ENCODE measurements around the gene PRKCA. TPM values are rescaled to one million over a fixed set of nuclear protein-coding genes. Genes with fewer than 3 reads are reported as not detected.
A peak's percentile ranks its signal among the peaks of the same experiment; 100 is the strongest.

PRKCA gene
- total and polyA plus RNA-seq, 9 of the 15 experiments (the other 6 are each of a cell fraction or from before 2014, with no cell fraction given), result 3.2 to 33.0 (median 17.8) TPM

DNA sequence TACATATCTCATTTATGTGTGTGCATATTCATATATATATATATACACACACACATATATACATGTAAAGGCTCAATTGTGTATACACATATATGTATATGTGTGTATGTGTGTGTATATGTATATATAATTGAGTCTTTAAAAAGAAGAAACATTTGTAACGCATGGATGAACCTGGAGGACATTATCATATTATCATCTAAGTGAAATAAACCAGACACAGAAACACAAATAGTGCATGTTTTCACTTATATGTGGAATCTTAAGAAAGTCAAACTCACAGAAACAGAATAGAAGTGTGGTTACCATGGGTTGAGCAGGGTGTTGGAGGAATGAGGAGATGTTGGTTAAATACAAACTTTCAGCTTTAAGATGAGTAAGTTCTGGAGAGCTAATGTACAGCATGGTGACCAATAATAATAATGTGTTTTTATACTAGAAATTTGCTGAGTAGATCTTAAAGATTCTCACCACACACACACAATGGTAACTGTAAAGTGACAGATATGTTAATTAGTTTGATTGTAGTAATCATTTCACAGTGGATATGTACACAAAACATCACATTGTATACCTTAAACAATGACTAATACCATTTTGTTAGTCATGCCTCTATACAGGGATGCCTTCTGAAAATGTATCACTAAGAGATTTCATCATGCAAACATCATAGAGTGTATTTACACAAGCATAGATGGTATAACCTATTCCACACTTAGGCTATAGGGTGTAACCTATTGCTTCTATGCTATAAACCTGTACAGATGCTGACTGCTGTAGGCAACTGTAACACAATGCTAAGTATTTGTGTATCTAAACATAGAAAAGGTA lies 399.9 kb downstream of the PRKCA start:
- WGBS (ENCODE audit: insufficient coverage, low coverage, missing lambda C conversion rate), result 100% methylated on average over 1 of the region's 1 CpG
- Histone ChIP-seq H3K4me3 (no peak overlapping the region), H3K36me3 (ENCODE audit: control insufficient read depth, insufficient read depth, low read length) (peaks cover 2% of the 10 kb centered on the region; the same call in 2 of the 3 replicates), H3K9me1 (ENCODE audit: control insufficient read depth, insufficient read depth, low read length) (no peaks in the 10 kb centered on the region), H3K27ac (ENCODE audit: extremely low read depth, low read depth, low read length) (no peak overlapping the region), H2AFZ (ENCODE audit: low read depth, low read length) (no peak overlapping the region), H3K79me2 (ENCODE audit: control insufficient read depth, insufficient read depth, low read length) (no peaks in the 10 kb centered on the region), H3K27me3 (ENCODE audit: control insufficient read depth in 2 of 2, insufficient read depth in 2 of 2, low read length in 2 of 2) (no peaks in the 10 kb centered on the region), H3K4me2 (ENCODE audit: insufficient read depth, low read length) (no peak overlapping the region), H3K9me3 (replicated peaks; ENCODE audit: control insufficient read depth, insufficient read depth, low read depth, low read length) (no peaks in the 10 kb centered on the region), H3K4me1 (replicated peaks in 1 of 2; ENCODE audit: control insufficient read depth in 2 of 2, insufficient read depth in 2 of 2, low read length in 2 of 2) (no peaks in the 10 kb centered on the region), H4K20me1 (replicated peaks; ENCODE audit: control insufficient read depth, insufficient read depth, low read length) (no peaks in the 10 kb centered on the region; the same call in 1 of the 2 replicates), H3K9ac (ENCODE audit: insufficient read depth in 1 of 2, low read depth in 2 of 2, low read length in 2 of 2) (no peak overlapping the region)
- in situ Hi-C loops (cut with MboI) (no loop called here), intact Hi-C loops (cut with micrococcal nuclease) (no loop called here)
- POLR2A ChIA-PET, result no interaction called here
- DNase-seq (ENCODE audit: extremely low read depth in 1 of 4, low spot score in 3 of 4) (no peak), ATAC-seq (no peak), FAIRE-seq (no peak)
- no TSS peak for BruUV-seq (replicated peaks)
- CTCF ChIA-PET (ENCODE audit: low intra/inter-chr PET ratio), result no interaction called here
- no peak for TF ChIP-seq ZBED1 (IDR thresholded peaks at IDR 0.05)
- no peak for TF ChIP-seq CEBPG (CRISPR knock-in tag; IDR thresholded peaks at IDR 0.05)
- peak in 1 of 2 experiments; percentile 90; a peak in 2 of 4 replicates for TF ChIP-seq CEBPG (tag; conservative IDR thresholded peaks at IDR 0.05 in 1 of 2, IDR thresholded peaks at IDR 0.05 in 1 of 2)
- TF ChIP-seq, protein P1, sequence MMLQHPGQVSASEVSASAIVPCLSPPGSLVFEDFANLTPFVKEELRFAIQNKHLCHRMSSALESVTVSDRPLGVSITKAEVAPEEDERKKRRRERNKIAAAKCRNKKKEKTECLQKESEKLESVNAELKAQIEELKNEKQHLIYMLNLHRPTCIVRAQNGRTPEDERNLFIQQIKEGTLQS (IDR thresholded peaks at IDR 0.05), result peak; percentile 76
- TF ChIP-seq, protein P1 (CRISPR knock-in tag; conservative IDR thresholded peaks at IDR 0.05), result no peak
- TF ChIP-seq ZNF316 (IDR thresholded peaks at IDR 0.05), result 0 out of 2 replicates have a peak, but pooled peaks have one; percentile 3

Data from K562 (cell line).